22Rv1 (cell line): ENCODE data around the gene MOB2.

Source experiments
- H3K27ac ChIP-seq: fragments of 450-650 bp; 2 replicates; pipeline ENCODE4 v1.5.1; 2017
- ZFX ChIP-seq: fragments of 450-650 bp; IDR thresholded peaks from 2 replicates; pipeline ENCODE4 v1.6.1; 2017; ENCODE audit warnings: antibody characterized with exemption, borderline replicate concordance
- TF ChIP-seq, protein P1 (sequence below): fragments of 450-650 bp; IDR thresholded peaks from 2 replicates; pipeline ENCODE4 v1.5.1; 2017; ENCODE audit warnings: mild to moderate bottlenecking

The MOB2 gene

DNA sequence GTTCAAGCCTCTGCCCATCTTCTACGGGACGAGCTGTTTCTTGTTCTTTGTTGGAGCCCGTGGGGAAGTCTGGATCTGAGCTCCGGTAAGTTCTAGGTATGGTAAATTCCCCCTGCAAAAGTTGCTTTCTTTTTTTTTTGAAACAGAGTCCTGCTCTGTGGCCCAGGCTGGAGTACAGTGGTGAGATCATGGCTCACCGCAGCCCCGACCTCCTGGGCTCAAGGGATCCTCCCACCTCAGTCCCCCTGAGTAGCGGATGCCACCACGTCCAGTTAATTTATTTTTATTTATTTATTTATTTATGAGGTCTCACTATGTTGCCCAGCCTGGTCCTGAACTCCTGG lies 35.5 kb upstream of the MOB2 start:
- no peak overlapping the region for H3K27ac ChIP-seq

DNA sequence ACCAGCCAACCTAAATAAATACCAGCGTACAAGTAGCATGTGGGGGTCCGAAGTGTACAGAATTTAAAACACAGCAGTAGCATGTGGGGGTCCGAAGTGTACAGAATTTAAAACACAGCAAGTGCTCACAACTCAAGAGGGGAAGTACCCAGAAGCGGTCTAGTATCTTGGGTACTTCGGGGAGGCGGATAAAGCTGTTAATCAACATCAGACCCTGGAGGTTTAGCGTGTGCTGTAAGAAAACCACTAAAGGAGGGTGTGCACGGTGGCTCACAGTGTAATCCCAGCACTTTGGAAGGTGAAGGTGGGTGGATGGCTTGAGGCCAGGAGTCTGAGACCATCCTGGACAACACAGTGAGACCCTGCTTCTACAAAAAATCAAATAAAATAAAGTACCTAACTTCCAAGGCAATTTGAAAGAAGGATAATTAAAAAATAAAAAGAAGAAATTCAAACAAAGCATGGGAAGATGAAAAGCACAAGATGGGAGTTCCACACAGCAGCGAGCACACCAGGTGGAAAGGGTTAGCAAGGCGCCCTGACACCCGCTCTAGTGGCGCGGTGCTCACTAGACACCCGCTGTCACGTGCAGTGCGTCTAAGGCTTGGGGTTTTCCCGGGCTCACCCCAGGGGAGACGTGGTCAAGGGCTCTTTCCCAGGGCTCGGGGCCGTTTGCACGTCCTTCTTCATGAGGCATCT lies 35.0 kb upstream of the MOB2 start:
- no peak for TF ChIP-seq ZFX
- TF ChIP-seq, protein P1, sequence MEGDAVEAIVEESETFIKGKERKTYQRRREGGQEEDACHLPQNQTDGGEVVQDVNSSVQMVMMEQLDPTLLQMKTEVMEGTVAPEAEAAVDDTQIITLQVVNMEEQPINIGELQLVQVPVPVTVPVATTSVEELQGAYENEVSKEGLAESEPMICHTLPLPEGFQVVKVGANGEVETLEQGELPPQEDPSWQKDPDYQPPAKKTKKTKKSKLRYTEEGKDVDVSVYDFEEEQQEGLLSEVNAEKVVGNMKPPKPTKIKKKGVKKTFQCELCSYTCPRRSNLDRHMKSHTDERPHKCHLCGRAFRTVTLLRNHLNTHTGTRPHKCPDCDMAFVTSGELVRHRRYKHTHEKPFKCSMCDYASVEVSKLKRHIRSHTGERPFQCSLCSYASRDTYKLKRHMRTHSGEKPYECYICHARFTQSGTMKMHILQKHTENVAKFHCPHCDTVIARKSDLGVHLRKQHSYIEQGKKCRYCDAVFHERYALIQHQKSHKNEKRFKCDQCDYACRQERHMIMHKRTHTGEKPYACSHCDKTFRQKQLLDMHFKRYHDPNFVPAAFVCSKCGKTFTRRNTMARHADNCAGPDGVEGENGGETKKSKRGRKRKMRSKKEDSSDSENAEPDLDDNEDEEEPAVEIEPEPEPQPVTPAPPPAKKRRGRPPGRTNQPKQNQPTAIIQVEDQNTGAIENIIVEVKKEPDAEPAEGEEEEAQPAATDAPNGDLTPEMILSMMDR: no peak
- no peak overlapping the region for H3K27ac ChIP-seq

More for the DNA sequence above, 35.5 kb upstream of the MOB2 start:
- no peak for TF ChIP-seq ZFX
- TF ChIP-seq, protein P1: no peak

DNA sequence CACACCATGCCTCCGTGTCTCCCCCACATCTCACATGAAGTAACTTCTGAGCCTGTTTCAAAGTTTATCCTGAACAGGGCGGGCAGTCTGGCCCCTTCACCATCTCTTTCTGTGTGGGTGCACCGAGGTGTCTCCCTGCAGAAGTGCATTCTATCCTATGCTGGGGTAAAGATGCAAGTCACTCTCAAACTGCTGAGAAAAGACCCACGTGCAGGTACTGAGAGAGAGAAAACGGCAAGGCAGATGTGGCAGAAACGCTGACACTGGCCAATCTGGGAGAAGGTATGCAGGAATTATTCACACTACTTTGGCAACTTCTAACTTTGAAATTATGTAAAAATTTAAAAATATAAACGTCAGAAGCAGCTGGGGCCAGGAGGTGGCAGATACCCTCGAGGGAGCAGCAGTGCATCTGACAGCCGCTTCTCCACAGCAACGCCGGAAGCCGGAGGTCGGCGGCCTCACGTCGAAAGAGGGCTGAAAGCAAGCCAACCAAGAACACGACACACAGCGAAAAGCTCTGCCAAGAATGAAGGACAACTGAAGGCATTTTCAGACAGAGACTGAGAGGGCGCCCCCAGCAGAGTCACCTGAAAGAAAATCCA lies 34.2 kb upstream of the MOB2 start:
- TF ChIP-seq, protein P1: no peak
- TF ChIP-seq ZFX: no peak
- no peak overlapping the region for H3K27ac ChIP-seq

DNA sequence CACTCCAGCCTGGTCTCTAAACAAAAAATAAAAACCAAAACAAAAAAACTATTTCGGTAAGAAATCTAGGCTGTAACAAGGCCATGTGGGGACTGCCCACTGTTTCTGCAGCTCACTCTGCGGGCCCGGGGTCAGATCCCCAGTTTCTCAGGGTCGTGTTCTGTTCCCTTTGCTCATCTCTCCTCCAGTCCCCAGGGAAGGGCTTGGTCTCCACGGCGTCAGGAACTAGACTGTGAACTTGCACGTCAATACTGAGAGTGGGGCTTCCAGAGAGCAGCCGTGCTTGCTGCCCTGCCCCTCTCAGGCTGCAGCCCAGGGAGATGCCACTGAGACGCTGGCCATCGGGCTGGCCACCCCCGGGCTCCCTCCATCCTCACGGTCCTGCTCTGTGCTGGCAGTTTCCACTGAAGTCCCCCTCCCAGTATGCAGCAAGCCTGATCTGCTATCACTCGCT lies 33.7 kb upstream of the MOB2 start:
- no peak overlapping the region for H3K27ac ChIP-seq
- TF ChIP-seq, protein P1: no peak

DNA sequence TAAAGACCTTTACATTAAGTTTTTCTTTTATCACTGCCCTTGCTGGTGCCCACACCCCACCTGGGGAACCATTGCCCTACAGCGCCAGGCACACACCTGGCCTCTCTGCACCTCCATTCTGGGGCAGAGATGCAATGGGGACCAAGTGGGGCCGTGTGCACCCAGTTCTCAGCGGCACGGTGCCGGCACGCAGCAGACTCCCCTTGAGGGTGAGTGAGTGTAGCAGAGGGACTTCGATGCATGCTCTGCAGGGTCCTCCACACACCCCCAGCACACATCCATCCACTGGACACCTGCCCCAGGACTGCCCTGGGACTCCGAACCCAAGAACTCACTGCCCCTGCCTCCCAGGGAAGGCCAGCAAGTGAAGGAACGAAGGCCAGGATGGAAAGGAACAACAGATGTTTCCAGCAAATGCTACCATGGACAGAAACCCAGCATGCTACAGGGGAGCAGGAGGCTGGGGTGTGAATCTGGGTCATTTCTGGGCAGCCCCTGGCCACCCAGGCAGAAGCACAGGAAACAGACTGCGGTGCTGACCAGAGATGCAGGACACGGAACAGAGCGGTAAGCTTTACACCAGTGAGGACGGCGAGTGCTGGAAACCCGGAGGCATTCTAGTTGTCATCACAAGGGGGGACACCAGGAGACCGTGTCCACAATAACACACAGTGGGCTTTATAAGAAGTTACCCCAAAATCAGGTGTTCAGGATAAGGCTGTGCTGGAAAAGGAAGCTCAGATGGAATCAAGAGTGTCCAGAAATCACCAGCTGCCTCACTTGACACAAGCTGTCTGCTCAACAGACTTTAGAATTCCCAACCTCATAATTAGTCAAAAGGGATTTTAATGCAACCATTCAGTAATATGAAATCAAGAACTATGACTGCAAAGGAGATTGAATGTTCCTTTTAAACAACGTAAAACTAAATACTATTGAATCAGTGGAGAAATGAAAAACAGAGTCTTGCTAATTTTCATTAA lies 32.7 kb upstream of the MOB2 start:
- no peak for TF ChIP-seq ZFX
- TF ChIP-seq, protein P1: no peak

DNA sequence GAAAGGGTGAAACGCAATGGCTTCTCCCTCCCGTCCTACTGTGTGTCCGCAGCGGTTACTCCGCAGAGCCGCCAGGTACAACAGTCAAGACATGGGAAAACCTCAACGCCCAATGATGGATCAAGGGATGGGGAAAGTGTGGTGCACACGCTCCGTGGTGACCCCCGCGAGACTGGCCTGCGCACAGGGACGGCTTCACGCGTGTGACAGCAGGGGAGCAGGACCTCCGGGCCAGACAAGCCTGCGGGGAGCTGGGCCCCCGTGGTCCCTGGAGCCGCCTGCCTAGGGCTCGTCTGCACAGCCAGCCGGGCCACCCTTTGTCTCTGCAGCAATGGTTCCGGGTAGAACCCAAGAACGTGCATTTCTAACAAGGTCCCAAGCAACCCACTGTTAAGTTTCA lies 31.7 kb upstream of the MOB2 start:
- H3K27ac ChIP-seq: no peak overlapping the region
- TF ChIP-seq, protein P1: no peak
- no peak for TF ChIP-seq ZFX

More for the DNA sequence above, 32.7 kb upstream of the MOB2 start:
- H3K27ac ChIP-seq: no peak overlapping the region
